Liver (tissue), 2 donors: Measurements from ENCODE around the gene BRSK2.

Source experiments
- CTCF ChIP-seq: fragments of 150-350 bp; IDR thresholded peaks from 2 replicates; pipeline ENCODE4 v1.5.1; 2017; ENCODE audit warnings: improper control_type of control experiment, low read depth, low read length; ENCODE audit not compliant: missing input control
- YY1 ChIP-seq: IDR thresholded peaks from 2 replicates; pipeline ENCODE4 v1.6.1; 2016; ENCODE audit warnings: antibody characterized with exemption, mild to moderate bottlenecking
- donor health status: healthy.

- no peak for TF ChIP-seq YY1
- no peak for TF ChIP-seq CTCF
Measured at GRCh38 chr11:1348796-1349326, 40.9 kb upstream of the BRSK2 start.
